Stimulated activated CD8-positive, alpha-beta memory T cell treated with anti-CD3 and anti-CD28 coated beads, Interleukin-7, amount 100 ng/mL, for 48 hours (primary cell): ENCODE results near the gene FAM78B.

Experiments used
- DNase-seq, 2 donors: peaks; one replicate each; pipeline ENCODE4 v3.0.0-alpha.2; 2020; ENCODE audit warnings: low read depth in 1 of 2; ENCODE audit errors: extremely low read depth in 1 of 2

FAM78B gene

GRCh38 chr1:166073489-166073888 lies 93.3 kb downstream of the FAM78B start:
- no peak for DNase-seq

- DNase-seq = no peak
These were observed 97.4 kb downstream of the FAM78B start for GRCh38 chr1:166069390-166069789.

GRCh38 chr1:166066107-166066506 lies 100.7 kb downstream of the FAM78B start:
- no peak for DNase-seq

- DNase-seq = no peak
These were observed 101.8 kb downstream of the FAM78B start for GRCh38 chr1:166064951-166065350.

- DNase-seq = no peak
These were observed 102.4 kb downstream of the FAM78B start for GRCh38 chr1:166064313-166064926.

GRCh38 chr1:166063701-166064100 lies 103.1 kb downstream of the FAM78B start:
- no peak for DNase-seq

- DNase-seq = no peak
These were observed 104.3 kb downstream of the FAM78B start for GRCh38 chr1:166062421-166063070.

- no peak for DNase-seq
These were observed 109.2 kb downstream of the FAM78B start for GRCh38 chr1:166057650-166058049.

- no peak for DNase-seq
These were observed 113.4 kb downstream of the FAM78B start for GRCh38 chr1:166053395-166053794.

- no peak for DNase-seq
These were observed 126.4 kb downstream of the FAM78B start for GRCh38 chr1:166040202-166040997.

- no peak for DNase-seq
These were observed 127.2 kb downstream of the FAM78B start for GRCh38 chr1:166039436-166040201.

- DNase-seq = no peak
These were observed 130.7 kb downstream of the FAM78B start for GRCh38 chr1:166036092-166036491.

GRCh38 chr1:166032572-166033371 lies 134.0 kb downstream of the FAM78B start:
- no peak for DNase-seq

- no peak for DNase-seq
These were observed 134.7 kb downstream of the FAM78B start for GRCh38 chr1:166031932-166032571.

GRCh38 chr1:166029196-166029945 lies 137.4 kb downstream of the FAM78B start:
- no peak for DNase-seq

- no peak for DNase-seq
These were observed 140.2 kb downstream of the FAM78B start for GRCh38 chr1:166026555-166026954.

GRCh38 chr1:166026143-166026542 lies 140.7 kb downstream of the FAM78B start:
- DNase-seq = no peak

GRCh38 chr1:166020210-166020609 lies 146.6 kb downstream of the FAM78B start:
- no peak for DNase-seq
